ENCODE data around the gene PHF3. TPM values are rescaled to one million over a fixed set of nuclear protein-coding genes. Genes with fewer than 3 reads are reported as not detected.
A peak's percentile ranks its signal among the peaks of the same experiment; 100 is the strongest.

The PHF3 gene
- total RNA-seq, 1 experiment from 2014 or later: 48.3 TPM

GRCh38 chr6:63598049-63599036 is 37.3 kb upstream of the PHF3 start:
- TSS peak; percentile 27 for BruUV-seq (replicated peaks)
- H3K9me3 Mint-ChIP-seq (ENCODE audit: unreplicated experiment): no peaks in the 10 kb centered on the region
- peak; percentile 87 to 88 for DNase-seq
- H3K4me1 Mint-ChIP-seq (ENCODE audit: low read depth, unreplicated experiment): peaks cover 6% of the 10 kb centered on the region
- H3K9me3 ChIP-seq: no peaks in the 10 kb centered on the region
- H3K27me3 ChIP-seq (replicated peaks; ENCODE audit: control insufficient read depth, insufficient read depth, low read length): no peaks in the 10 kb centered on the region
- H3K4me1 ChIP-seq: peaks cover 3% of the 10 kb centered on the region; the same call in 1 of the 2 replicates
- intact Hi-C loops (cut with micrococcal nuclease; ENCODE audit: unreplicated experiment): loop anchor here (1.0 to 10.0 kb wide), 6 partner anchors 8 to 245 kb away; no protein-coding TSS in a partner anchor
- H3K36me3 ChIP-seq (ENCODE audit: control insufficient read depth, insufficient read depth, low read length): no peaks in the 10 kb centered on the region
- ChIA-PET POLR2A (interaction anchor here (0.6 to 1.0 kb wide), 2 partner anchors 18 to 37 kb away, joined by 3 to 5 read pairs; partner anchors contain the start of gene PHF3), CTCF (interaction anchor here (0.5 to 2.1 kb wide), 15 partner anchors 10 to 485 kb away, joined by 3 to 35 read pairs (median 4); partner anchors contain the start of gene PHF3)
- peak overlapping the region; percentile 99 for H3K4me3 Mint-ChIP-seq (ENCODE audit: unreplicated experiment)
- peak overlapping the region; percentile 59 for H3K4me3 ChIP-seq (ENCODE audit: low read depth, low read length)
- peaks cover 9% of the 10 kb centered on the region for H3K36me3 Mint-ChIP-seq (ENCODE audit: insufficient read depth, unreplicated experiment)
- no peaks in the 10 kb centered on the region for H3K27me3 Mint-ChIP-seq (ENCODE audit: insufficient read depth, unreplicated experiment)
- TF ChIP-seq CTCF (IDR thresholded peaks at IDR 0.05; ENCODE audit: insufficient read depth in 1 of 2, low read depth in 1 of 2, low read length in 1 of 2, severe bottlenecking in 1 of 2, unreplicated experiment in 1 of 2): peak; percentile 86 to 91
- peak overlapping the region; percentile 93 for H3K27ac Mint-ChIP-seq (ENCODE audit: unreplicated experiment)

GRCh38 chr6:63599243-63599642 is 36.4 kb upstream of the PHF3 start:
- no peak overlapping the region for H3K4me3 ChIP-seq (ENCODE audit: low read depth, low read length)
- peak overlapping the region; percentile 93 for H3K27ac Mint-ChIP-seq (ENCODE audit: unreplicated experiment)
- intact Hi-C loops (cut with micrococcal nuclease; ENCODE audit: unreplicated experiment): loop anchor here (10.0 kb wide), 1 partner anchor 96 kb away; no protein-coding TSS in a partner anchor
- ChIA-PET CTCF (interaction anchor here (0.6 to 2.1 kb wide), 11 partner anchors 15 to 486 kb away, joined by 3 to 35 read pairs (median 6); partner anchors contain the start of gene PHF3), POLR2A (interaction anchor here (1.0 kb wide), 1 partner anchor 36 kb away, joined by 3 read pairs; the partner anchor contains the start of gene PHF3)
- TF ChIP-seq CTCF (IDR thresholded peaks at IDR 0.05; ENCODE audit: insufficient read depth in 1 of 2, low read depth in 1 of 2, low read length in 1 of 2, severe bottlenecking in 1 of 2, unreplicated experiment in 1 of 2): no peak
- no peaks in the 10 kb centered on the region for H3K9me3 Mint-ChIP-seq (ENCODE audit: unreplicated experiment)
- H3K36me3 ChIP-seq (ENCODE audit: control insufficient read depth, insufficient read depth, low read length): no peaks in the 10 kb centered on the region
- H3K9me3 ChIP-seq: no peaks in the 10 kb centered on the region
- no peaks in the 10 kb centered on the region for H3K27me3 Mint-ChIP-seq (ENCODE audit: insufficient read depth, unreplicated experiment)
- peak overlapping the region; percentile 99 for H3K4me3 Mint-ChIP-seq (ENCODE audit: unreplicated experiment)
- H3K36me3 Mint-ChIP-seq (ENCODE audit: insufficient read depth, unreplicated experiment): peaks cover 9% of the 10 kb centered on the region
- peaks cover 6% of the 10 kb centered on the region for H3K4me1 Mint-ChIP-seq (ENCODE audit: low read depth, unreplicated experiment)
- BruUV-seq (replicated peaks): no TSS peak
- H3K4me1 ChIP-seq: peaks cover 3% of the 10 kb centered on the region; the same call in 1 of the 2 replicates
- DNase-seq: no peak
- H3K27me3 ChIP-seq (replicated peaks; ENCODE audit: control insufficient read depth, insufficient read depth, low read length): no peaks in the 10 kb centered on the region

- Mint-ChIP-seq H3K4me3 (ENCODE audit: unreplicated experiment) (no peak overlapping the region), H3K27ac (ENCODE audit: unreplicated experiment) (no peak overlapping the region), H3K27me3 (ENCODE audit: insufficient read depth, unreplicated experiment) (no peaks in the 10 kb centered on the region), H3K9me3 (ENCODE audit: unreplicated experiment) (no peaks in the 10 kb centered on the region), H3K36me3 (ENCODE audit: insufficient read depth, unreplicated experiment) (peaks cover 9% of the 10 kb centered on the region), H3K4me1 (ENCODE audit: low read depth, unreplicated experiment) (peaks cover 6% of the 10 kb centered on the region)
- Histone ChIP-seq H3K27me3 (replicated peaks; ENCODE audit: control insufficient read depth, insufficient read depth, low read length) (no peaks in the 10 kb centered on the region), H3K36me3 (ENCODE audit: control insufficient read depth, insufficient read depth, low read length) (no peaks in the 10 kb centered on the region), H3K9me3 (no peaks in the 10 kb centered on the region), H3K4me1 (peaks cover 3% of the 10 kb centered on the region; the same call in 1 of the 2 replicates), H3K4me3 (ENCODE audit: low read depth, low read length) (no peak overlapping the region)
- BruUV-seq (replicated peaks): no TSS peak
- intact Hi-C loops (cut with micrococcal nuclease; ENCODE audit: unreplicated experiment): no loop called here
- ChIA-PET CTCF (no interaction called here), POLR2A (no interaction called here)
- TF ChIP-seq CTCF (IDR thresholded peaks at IDR 0.05; ENCODE audit: insufficient read depth in 1 of 2, low read depth in 1 of 2, low read length in 1 of 2, severe bottlenecking in 1 of 2, unreplicated experiment in 1 of 2): no peak
- no peak for DNase-seq
Observed at GRCh38 chr6:63600136-63600535, 35.5 kb upstream of the PHF3 start.

All from Caco-2 (cell line).